Stimulated activated CD4-positive, alpha-beta T cell treated with anti-CD3 and anti-CD28 coated beads, Interleukin-2, amount 100 ng/mL, for 24 hours (primary cell): Measurements from ENCODE around the gene NPPB.

Experiments
- DNase-seq, 2 donors: peaks; one replicate each; pipeline ENCODE4 v3.0.0-alpha.2; 2020

NPPB gene

GRCh38 chr1:11831945-11832725, 26.6 kb downstream of the NPPB start:
- DNase-seq, result no peak

DNA sequence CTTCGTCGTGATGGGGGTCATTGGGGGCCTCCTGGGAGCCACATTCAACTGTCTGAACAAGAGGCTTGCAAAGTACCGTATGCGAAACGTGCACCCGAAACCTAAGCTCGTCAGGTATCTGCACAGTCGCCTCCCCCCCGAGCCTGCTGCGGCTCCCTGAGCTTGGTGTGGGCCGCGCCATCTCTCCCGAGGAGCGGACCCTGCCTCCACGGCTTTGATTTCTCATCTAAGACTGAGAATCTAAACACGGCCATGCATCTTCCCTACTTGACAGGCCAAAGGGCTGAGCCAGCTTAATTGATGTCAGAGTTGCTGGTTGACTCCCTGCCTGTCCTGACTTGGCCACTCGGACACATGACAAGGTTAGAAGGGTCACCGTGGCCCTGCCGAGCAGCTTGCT, 30.2 kb downstream of the NPPB start:
- DNase-seq, result no peak

- DNase-seq, result no peak
These were observed 31.8 kb downstream of the NPPB start for GRCh38 chr1:11826946-11827345.

GRCh38 chr1:11825131-11825530, 33.6 kb downstream of the NPPB start:
- no peak for DNase-seq

DNA sequence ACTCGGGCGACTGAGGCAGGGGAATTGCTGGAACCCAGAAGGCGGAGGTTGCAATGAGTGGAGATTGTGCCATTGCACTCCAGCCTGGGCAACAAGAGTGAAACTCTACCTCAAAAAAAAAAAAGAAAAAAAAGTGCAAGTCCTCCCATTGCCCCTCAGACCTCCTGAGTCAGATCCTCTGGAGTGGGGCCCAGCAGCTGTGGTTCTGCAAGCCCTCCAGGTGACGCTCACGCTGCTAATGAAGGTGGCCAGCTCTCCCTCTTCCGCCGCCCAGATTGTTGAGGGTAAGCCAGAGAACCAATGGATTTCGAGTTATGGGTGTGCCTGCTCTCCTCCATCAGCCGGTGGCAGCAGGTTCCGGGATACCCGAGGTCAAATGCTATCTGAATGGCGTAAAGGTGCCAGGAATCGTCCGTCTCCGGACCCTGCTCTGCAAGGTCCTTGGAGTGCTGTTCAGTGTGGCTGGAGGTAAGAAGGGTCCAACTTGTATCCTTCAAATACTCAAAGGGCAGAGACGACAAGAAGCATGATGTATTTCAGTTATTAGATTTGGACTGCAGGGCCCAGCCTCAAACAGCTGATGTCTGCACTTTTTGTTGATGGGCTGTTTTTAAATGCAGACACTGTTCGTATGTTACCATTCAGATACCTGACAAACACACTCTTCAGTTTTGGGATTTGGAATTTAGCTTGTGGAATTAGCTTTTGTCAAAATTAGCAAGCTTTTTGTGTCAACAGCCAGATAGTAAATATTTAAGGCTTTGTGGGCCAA, 35.2 kb downstream of the NPPB start:
- DNase-seq, result no peak

- no peak for DNase-seq
These were observed 36.7 kb downstream of the NPPB start for GRCh38 chr1:11822091-11822490.

GRCh38 chr1:11817192-11817591, 41.6 kb downstream of the NPPB start:
- DNase-seq, result no peak

GRCh38 chr1:11813021-11813420, 45.7 kb downstream of the NPPB start:
- no peak for DNase-seq
